HCT116 (cell line): ENCODE data around the gene FGD3. TPM values are rescaled to one million over a fixed set of nuclear protein-coding genes. Genes with fewer than 3 reads are reported as not detected.

ENCODE experiments used
- ATAC-seq: fragments of 200-7000 bp; cut with Tn5 transposase; 2 replicates; pipeline ENCODE4 v1.9.1; 2020; ENCODE audit warnings: mild to moderate bottlenecking, moderate library complexity
- BruUV-seq: library from RNA; stranded (reverse); fragments of 400-500 nt; replicated peaks from 2 replicates; lab custom pipeline; 2021; lab: Mats Ljungman, UMichigan
- CTCF ChIA-PET: fragments of 300-600 bp; sonication (Branson Sonifier 250); formaldehyde crosslinking; loops from one replicate; lab custom pipeline; 2021; ENCODE audit warnings: antibody characterized with exemption; lab: Charles Lee
- POLR2A ChIA-PET: fragments of 300-600, 350-600 bp; sonication (Branson Sonifier 250); formaldehyde crosslinking; loops from one replicate; lab custom pipeline; 2021; ENCODE audit warnings: antibody characterized with exemption; lab: Charles Lee
- RAD21 ChIA-PET, 2 experiments: fragments of 300-600 bp; sonication (Branson Sonifier 250); formaldehyde crosslinking; loops; one replicate each; lab custom pipeline; 2023; ENCODE audit warnings: low total read pairs in 2 of 2; ENCODE audit not compliant: uncharacterized antibody in 2 of 2, unreplicated experiment in 2 of 2, low non-redundant PET in 1 of 2; lab: Charles Lee
- DNase-seq: peaks from one replicate; pipeline ENCODE4 v3.0.0-alpha.2; 2010; ENCODE audit warnings: low read depth, low spot score
- H2AFZ ChIP-seq: fragments of 200-600 bp; shearing (Covaris generic), sonication (generic); 2 replicates; pipeline ENCODE4 v1.6.1; 2017; ENCODE audit warnings: low read depth, mixed run types, mixed read lengths, antibody characterized with exemption, low read length; ENCODE audit not compliant: poor library complexity, severe bottlenecking
- H3K27ac ChIP-seq: 2 replicates; pipeline ENCODE4 v1.5.1; 2012; ENCODE audit warnings: low read depth, low read length
- H3K27me3 ChIP-seq: fragments of 200-600 bp; sonication (generic); 2 replicates; pipeline ENCODE4 v1.6.1; 2016; ENCODE audit warnings: mixed run types, low read length, mixed read lengths; ENCODE audit not compliant: insufficient read depth
- H3K36me3 ChIP-seq, 2 experiments: fragments of 200-500 bp in 1 of 2; fragments of 200-600 bp in 1 of 2; sonication (Bioruptor generic) in 1 of 2; sonication (generic) in 1 of 2; 2 replicates each; pipeline versions ENCODE4 v1.5.1 to v1.6.1; 2014 to 2016; ENCODE audit warnings: low read length in 2 of 2, inconsistent platforms in 1 of 2, mixed read lengths in 1 of 2, mixed run types in 1 of 2; ENCODE audit not compliant: insufficient read depth in 2 of 2, control insufficient read depth in 1 of 2
- H3K4me1 ChIP-seq, 2 experiments: fragments of 200-600 bp in 1 of 2; sonication (generic) in 1 of 2; 2 replicates each; pipeline versions ENCODE4 v1.5.1 to v1.6.1; 2012 to 2017; ENCODE audit warnings: low read length in 2 of 2, inconsistent platforms in 1 of 2, mild to moderate bottlenecking in 1 of 2, mixed read lengths in 1 of 2, mixed run types in 1 of 2, moderate library complexity in 1 of 2; ENCODE audit not compliant: insufficient read depth in 2 of 2, control insufficient read depth in 1 of 2
- H3K4me2 ChIP-seq: fragments of 200-600 bp; sonication (generic); 2 replicates; pipeline ENCODE4 v1.6.1; 2017; ENCODE audit warnings: mixed run types, low read length, mixed read lengths
- H3K4me3 ChIP-seq, 2 experiments: fragments of 200-600 bp in 1 of 2; sonication (generic) in 1 of 2; replicated peaks in 1 of 2; 2 replicates each; pipeline ENCODE4 v1.5.1; 2011 to 2016; ENCODE audit warnings: low read length in 2 of 2, control low read depth in 1 of 2, low read depth in 1 of 2, mild to moderate bottlenecking in 1 of 2, mixed read lengths in 1 of 2, mixed run types in 1 of 2
- H3K79me2 ChIP-seq: fragments of 200-600 bp; sonication (generic); 2 replicates; pipeline ENCODE4 v1.6.1; 2017; ENCODE audit warnings: mild to moderate bottlenecking, mixed run types, low read length, moderate library complexity, mixed read lengths; ENCODE audit not compliant: insufficient read depth
- H3K9ac ChIP-seq: fragments of 200-600 bp; sonication (generic); 2 replicates; pipeline ENCODE4 v1.6.1; 2016; ENCODE audit warnings: low read length, mixed read lengths
- H3K9me2 ChIP-seq: fragments of 200-600 bp; sonication (generic), shearing (Covaris generic); 2 replicates; pipeline ENCODE4 v1.6.1; 2017; ENCODE audit warnings: mixed run types, mild to moderate bottlenecking, moderate library complexity; ENCODE audit not compliant: insufficient read depth
- H3K9me3 ChIP-seq, 2 experiments: fragments of 200-500 bp in 1 of 2; fragments of 200-600 bp in 1 of 2; sonication (Bioruptor generic) in 1 of 2; sonication (generic) in 1 of 2; 2 replicates each; pipeline ENCODE4 v1.6.1; 2014 to 2017; ENCODE audit warnings: low read length in 2 of 2, mixed read lengths in 2 of 2, inconsistent platforms in 1 of 2, low read depth in 1 of 2, mild to moderate bottlenecking in 1 of 2, mixed run types in 1 of 2, moderate library complexity in 1 of 2; ENCODE audit not compliant: control insufficient read depth in 1 of 2, insufficient read depth in 1 of 2
- H4K20me1 ChIP-seq: fragments of 200-600 bp; sonication (generic), shearing (Covaris generic); 2 replicates; pipeline ENCODE4 v1.6.1; 2017; ENCODE audit warnings: mixed run types, mild to moderate bottlenecking, moderate library complexity; ENCODE audit not compliant: insufficient read depth
- EGR1 ChIP-seq: IDR thresholded peaks from 2 replicates; pipeline ENCODE4 v1.6.1; 2012; ENCODE audit warnings: low read depth
- JUND ChIP-seq: IDR thresholded peaks from 2 replicates; pipeline ENCODE4 v1.6.1; 2012
- MAX ChIP-seq: IDR thresholded peaks from 2 replicates; pipeline ENCODE4 v1.6.1; 2012
- POLR2AphosphoS5 ChIP-seq: IDR thresholded peaks from 2 replicates; pipeline ENCODE4 v1.6.1; 2011; ENCODE audit warnings: mild to moderate bottlenecking, low read depth, low read length, moderate library complexity
- SIN3A ChIP-seq: IDR thresholded peaks from 2 replicates; pipeline ENCODE4 v1.6.1; 2012; ENCODE audit warnings: low read depth
- SP1 ChIP-seq: IDR thresholded peaks from 2 replicates; pipeline ENCODE4 v1.6.1; 2012; ENCODE audit warnings: low read depth
- YY1 ChIP-seq: IDR thresholded peaks from 2 replicates; pipeline ENCODE4 v1.6.1; 2011; ENCODE audit warnings: low read length, low read depth, moderate library complexity, mild to moderate bottlenecking; ENCODE audit not compliant: insufficient replicate concordance; ENCODE audit errors: extremely low read depth
- intact Hi-C: fragments of 100-400 bp; cut with micrococcal nuclease; formaldehyde crosslinking; loops from 2 replicates; pipeline ENCODE4 v1.10.0; 2022
- total RNA-seq: library from RNA; stranded (reverse); gene quantifications from one replicate; pipeline ENCODE4 v1.2.1, GENCODE V29; 2021; ENCODE audit not compliant: unreplicated experiment

The FGD3 gene
- total RNA-seq, 1 experiment from 2014 or later: 3.3 TPM

GRCh38 chr9:92988215-92988768 is 41.0 kb downstream of the FGD3 start:
- POLR2A ChIA-PET: no interaction called here
- Histone ChIP-seq H3K4me1 (peaks cover 0 to 9% of the 10 kb centered on the region in 2 experiments; a peak in 1 of 4 replicates), H3K27ac (peak overlapping the region; percentile 31; the same call in 1 of the 2 replicates), H3K9me3 (peaks cover 16 to 22% of the 10 kb centered on the region in 2 experiments; a peak in 3 of 4 replicates), H2AFZ (peak overlapping the region; percentile 56), H4K20me1 (no peaks in the 10 kb centered on the region), H3K27me3 (no peaks in the 10 kb centered on the region), H3K9me2 (no peaks in the 10 kb centered on the region), H3K4me3 (no peak overlapping the region), H3K79me2 (no peaks in the 10 kb centered on the region), H3K36me3 (no peaks in the 10 kb centered on the region), H3K9ac (no peak overlapping the region), H3K4me2 (no peak overlapping the region)
- no TSS peak for BruUV-seq
- CTCF ChIA-PET: no interaction called here
- TF ChIP-seq SIN3A: no peak
- no peak for TF ChIP-seq YY1
- TF ChIP-seq SP1: no peak
- no peak for TF ChIP-seq EGR1
- no peak for TF ChIP-seq JUND
- RAD21 ChIA-PET: no interaction called here
- DNase-seq (no peak), ATAC-seq (peak; percentile 44)
- intact Hi-C loops: no loop called here

GRCh38 chr9:92989561-92989960 is 42.2 kb downstream of the FGD3 start:
- no peak overlapping the region for H2AFZ ChIP-seq
- H3K9me3 ChIP-seq: peaks cover 6 to 13% of the 10 kb centered on the region in 2 experiments; a peak in 3 of 4 replicates
- H3K79me2 ChIP-seq: no peaks in the 10 kb centered on the region
- CTCF ChIA-PET: no interaction called here
- H3K36me3 ChIP-seq: no peaks in the 10 kb centered on the region
- RAD21 ChIA-PET: no interaction called here
- BruUV-seq: no TSS peak
- intact Hi-C loops: no loop called here
- H3K4me2 ChIP-seq: no peak overlapping the region
- POLR2A ChIA-PET: no interaction called here
- H3K4me1 ChIP-seq: peaks cover 0 to 9% of the 10 kb centered on the region in 2 experiments; a peak in 1 of 4 replicates
- DNase-seq: no peak
- H3K27me3 ChIP-seq: no peaks in the 10 kb centered on the region
- TF ChIP-seq POLR2AphosphoS5 (no peak), MAX (no peak)
- no peak overlapping the region for H3K9ac ChIP-seq
- no peak overlapping the region for H3K4me3 ChIP-seq
- no peaks in the 10 kb centered on the region for H4K20me1 ChIP-seq
- no peak for ATAC-seq
- H3K27ac ChIP-seq: no peak overlapping the region
- no peaks in the 10 kb centered on the region for H3K9me2 ChIP-seq
